ENCODE results near the gene ARHGAP28.

- TF ChIP-seq CTCF (conservative IDR thresholded peaks at IDR 0.05), result no peak
- no peak for TF ChIP-seq ZFX (IDR thresholded peaks at IDR 0.05)
Observed at GRCh38 chr18:6943143-6943542, 213.6 kb downstream of the ARHGAP28 start.

All from C4-2B (cell line).